Activated CD4-positive, alpha-beta T cell treated with anti-CD3 and anti-CD28 coated beads, Interleukin-2, Interleukin-4, amounts not matched to agents 100 ng/mL and 50 ng/mL, durations not matched to agents 16 hours and 8 hours (primary cell): ENCODE data around the gene LRRIQ4.
A peak's percentile ranks its signal among the peaks of the same experiment; 100 is the strongest.

Experiments used
- DNase-seq: peaks from one replicate; pipeline ENCODE4 v3.0.0-alpha.2; 2020; ENCODE audit warnings: low spot score

The LRRIQ4 gene

GRCh38 chr3:169809230-169809795 is 3.4 kb upstream of the LRRIQ4 start:
- no peak for DNase-seq

- DNase-seq, result peak; percentile 2
Observed at GRCh38 chr3:169811631-169812331, 889 bp upstream of the LRRIQ4 start.

- no peak for DNase-seq
Observed at GRCh38 chr3:169813278-169813677, 608 bp downstream of the LRRIQ4 start.

GRCh38 chr3:169813757-169814517 is 1.3 kb downstream of the LRRIQ4 start:
- DNase-seq, result peak; percentile 77

DNA sequence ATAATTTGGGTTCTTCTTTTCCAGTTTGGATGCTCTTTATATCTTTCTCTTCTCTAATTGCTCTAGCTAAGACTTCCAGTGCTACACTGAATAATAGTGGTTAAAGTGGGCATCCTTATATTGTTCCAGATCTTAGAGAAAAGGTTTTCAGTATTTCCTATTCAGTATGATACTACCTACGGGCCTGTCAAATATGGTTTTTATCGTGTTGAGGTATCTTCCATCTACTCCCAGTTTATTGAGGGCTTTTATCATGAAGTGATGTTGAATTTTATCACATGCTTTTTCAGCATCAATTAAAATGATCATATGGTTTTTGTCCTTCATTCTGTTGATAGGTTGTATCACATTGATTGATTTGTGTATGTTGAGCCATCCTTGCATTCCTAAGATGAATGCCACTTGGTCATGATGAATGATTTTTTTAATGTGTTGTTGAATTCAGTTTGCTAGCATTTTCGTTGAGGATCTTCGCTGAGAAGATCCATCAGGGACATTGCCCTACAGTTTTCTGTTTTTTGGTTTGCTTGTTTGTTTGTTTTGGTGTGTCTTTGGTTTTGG is 3.0 kb downstream of the LRRIQ4 start:
- no peak for DNase-seq

DNA sequence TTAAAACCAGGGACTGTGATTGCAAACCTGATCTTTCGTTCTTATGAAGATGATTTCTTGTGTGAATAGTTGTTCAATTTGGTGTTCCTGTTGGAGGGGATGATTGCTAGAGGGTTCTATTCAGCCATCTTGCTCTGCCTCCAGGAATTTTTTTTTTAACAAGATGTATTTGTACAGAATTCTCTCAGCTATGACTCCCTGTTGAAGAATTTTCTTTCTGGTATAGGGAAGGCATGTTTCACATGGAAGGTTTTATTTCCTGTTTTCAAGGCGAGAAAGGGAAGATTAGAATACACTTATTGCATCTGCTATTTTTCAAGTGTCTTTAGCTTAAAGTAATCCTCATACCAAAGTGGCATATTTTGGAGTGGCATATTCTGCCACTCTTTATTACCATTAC is 5.6 kb downstream of the LRRIQ4 start:
- no peak for DNase-seq

DNA sequence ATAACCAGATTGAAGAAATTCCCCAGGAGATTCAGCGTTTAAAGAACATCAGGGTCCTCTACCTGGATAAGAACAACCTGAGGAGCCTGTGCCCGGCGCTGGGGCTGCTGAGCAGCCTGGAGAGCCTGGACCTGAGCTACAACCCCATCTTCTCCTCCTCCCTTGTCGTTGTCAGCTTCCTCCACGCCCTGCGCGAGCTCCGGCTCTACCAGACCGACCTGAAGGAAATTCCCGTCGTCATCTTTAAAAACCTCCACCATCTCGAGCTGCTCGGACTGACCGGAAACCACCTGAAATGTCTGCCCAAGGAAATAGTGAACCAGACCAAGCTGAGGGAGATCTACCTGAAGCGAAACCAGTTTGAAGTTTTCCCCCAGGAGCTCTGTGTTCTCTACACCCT is 9.4 kb downstream of the LRRIQ4 start:
- DNase-seq, result no peak

GRCh38 chr3:169822540-169822939 is 9.9 kb downstream of the LRRIQ4 start:
- DNase-seq, result no peak

DNA sequence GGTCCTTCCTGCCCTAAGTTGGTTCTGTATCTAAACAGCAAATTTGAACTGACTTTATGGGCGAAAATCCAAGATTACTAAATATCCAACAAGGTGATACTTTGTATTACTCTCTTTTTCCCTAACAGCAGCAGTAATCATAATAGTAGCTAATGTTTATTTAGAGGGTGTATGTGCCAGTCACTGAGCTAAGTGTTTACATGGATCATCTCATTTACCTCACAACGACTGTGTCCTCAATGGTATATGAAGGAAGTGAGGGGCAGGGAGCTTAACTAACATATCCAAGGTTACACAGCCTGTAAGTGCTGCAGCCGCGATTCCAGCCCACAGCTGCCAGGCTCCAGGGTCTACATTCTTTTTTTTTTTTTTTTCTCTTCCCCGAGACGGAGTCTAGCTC is 10.3 kb downstream of the LRRIQ4 start:
- DNase-seq, result no peak

DNA sequence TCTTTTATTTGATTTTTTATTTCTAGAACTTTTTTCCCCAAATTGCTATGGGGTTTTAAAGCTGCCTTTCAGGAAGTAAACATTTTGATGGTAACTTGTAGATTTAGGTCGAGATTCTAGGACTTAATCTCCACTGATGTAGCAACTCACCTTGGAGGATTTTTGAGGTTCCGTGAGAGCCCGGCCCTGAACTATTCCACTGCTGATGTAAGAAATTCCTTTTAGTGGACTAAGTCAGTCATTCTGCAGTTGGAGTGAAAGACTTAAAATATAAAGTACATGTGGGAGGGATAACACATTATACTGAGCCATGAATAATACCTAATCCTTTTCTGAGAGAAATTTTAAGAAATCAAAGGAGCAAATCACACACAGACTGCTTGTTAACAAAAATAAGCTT is 12.6 kb downstream of the LRRIQ4 start:
- no peak for DNase-seq

DNA sequence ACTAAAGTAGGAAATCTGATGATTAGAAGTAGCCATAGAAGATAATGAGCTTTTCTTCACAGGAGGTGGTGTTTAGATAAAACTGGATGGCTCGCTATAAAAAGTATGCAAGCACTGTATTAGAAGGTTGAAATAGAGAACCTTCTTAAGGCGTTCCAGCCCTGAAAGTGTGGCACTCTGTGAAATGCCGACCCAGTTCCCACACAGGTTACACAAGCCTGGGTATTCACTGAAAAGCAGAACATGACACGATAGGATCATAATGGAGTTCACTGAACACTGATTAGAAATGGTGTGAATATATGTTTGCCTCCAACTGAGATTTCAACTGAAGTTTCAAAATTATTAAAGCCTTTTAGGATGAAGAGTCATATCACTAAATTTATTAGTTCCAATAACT is 15.0 kb downstream of the LRRIQ4 start:
- DNase-seq, result no peak

DNA sequence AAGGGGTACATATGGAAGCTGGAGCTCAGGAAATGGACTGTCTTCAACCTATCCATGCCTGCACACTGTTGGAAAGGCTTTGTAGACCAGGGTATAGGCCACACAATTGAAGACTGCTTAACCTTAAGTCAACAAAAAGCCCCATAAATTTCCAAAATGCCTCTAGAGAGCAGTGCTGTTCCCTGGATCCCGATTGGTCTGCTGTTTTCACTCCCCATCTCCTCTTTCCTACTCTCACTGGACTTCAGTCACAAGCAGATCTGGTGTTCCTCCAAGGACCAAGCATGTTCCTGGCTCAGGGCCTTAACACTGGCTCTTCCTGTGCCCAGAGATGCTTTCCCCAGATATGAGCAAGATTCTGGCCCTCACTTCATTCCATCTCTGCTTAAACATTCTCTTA is 22.9 kb downstream of the LRRIQ4 start:
- DNase-seq, result no peak

DNA sequence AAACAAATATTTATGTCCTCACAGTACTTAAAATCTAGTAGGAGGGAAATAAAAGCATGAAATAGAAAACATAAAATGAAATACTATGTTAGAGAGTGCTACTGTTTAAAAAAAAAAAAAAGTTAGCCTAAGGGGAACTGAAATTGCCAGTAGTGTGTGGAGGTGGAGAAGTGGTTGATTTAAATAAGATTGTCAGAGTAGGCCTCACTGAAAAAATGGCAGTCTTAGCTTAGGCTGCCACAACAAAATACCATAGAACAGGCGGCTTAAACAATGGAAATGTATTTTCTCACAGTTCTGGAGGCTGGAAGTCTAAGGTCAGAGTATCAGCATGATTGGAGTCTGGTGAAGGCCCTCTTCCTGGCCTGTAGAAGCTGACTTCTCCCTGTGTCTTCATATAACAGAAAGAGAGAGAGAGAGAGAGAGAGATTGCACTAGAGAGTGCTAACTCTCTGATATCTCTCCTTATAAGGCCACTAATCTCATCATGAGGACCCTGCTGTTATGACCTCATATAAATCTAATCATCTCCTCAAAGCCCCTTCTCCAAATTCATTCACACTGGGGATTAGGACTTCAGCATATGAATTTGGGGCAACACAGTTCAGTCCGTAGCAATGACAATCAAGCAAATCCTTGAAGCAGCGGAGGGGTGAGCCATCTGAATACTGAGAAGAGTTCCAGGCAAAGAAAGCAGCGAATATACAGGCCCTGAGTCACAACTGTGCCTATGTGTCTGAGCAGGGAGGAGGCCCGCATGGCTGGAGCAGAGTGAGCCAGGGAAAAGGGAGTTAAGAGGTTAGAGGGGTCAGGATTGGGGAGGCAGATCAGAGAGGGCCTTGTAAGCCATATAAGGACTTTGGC is 23.6 kb downstream of the LRRIQ4 start:
- DNase-seq, result no peak

DNA sequence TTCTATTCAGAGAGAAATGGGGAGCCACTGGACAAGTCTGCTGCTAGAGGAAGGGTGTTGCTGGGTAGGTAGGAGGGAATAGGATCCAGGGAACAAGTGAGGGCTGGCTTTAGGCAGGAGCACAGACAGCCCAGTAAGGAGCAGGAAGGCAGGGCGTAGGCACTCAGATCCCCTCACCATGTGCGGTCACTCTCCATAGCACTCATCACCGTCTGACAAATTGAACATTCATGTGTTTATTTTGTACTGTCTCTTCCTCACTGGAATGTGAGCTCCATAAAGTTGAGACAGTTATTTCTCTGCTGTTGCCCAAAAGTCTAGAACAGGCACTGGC is 24.2 kb downstream of the LRRIQ4 start:
- no peak for DNase-seq

DNA sequence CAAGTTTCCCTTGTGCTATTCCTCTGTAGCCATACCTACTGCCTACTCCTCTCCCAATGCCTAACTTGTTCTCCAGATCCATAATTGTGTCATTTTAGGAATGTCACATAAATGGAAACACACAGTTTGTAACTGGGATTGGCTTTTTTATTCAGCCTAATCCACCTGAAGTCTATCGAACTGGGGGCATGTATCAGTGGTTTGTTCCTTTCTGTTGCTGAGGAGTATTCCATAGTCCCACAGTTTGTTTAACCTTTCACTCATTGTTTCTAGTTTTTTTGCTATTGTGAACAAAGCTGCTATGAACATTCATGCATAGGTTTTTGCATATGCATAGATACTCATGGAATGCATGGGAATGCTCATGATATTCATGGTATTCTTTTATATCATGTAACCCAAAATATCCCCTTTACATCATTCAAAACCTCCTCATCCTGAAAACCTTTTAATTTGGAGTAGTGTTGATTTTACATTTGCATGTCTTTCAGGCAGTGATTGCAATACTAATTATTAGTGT is 25.9 kb downstream of the LRRIQ4 start:
- DNase-seq, result no peak

GRCh38 chr3:169841171-169841570 is 28.5 kb downstream of the LRRIQ4 start:
- no peak for DNase-seq

- DNase-seq, result no peak
Observed at GRCh38 chr3:169842960-169843359, 30.3 kb downstream of the LRRIQ4 start.

DNA sequence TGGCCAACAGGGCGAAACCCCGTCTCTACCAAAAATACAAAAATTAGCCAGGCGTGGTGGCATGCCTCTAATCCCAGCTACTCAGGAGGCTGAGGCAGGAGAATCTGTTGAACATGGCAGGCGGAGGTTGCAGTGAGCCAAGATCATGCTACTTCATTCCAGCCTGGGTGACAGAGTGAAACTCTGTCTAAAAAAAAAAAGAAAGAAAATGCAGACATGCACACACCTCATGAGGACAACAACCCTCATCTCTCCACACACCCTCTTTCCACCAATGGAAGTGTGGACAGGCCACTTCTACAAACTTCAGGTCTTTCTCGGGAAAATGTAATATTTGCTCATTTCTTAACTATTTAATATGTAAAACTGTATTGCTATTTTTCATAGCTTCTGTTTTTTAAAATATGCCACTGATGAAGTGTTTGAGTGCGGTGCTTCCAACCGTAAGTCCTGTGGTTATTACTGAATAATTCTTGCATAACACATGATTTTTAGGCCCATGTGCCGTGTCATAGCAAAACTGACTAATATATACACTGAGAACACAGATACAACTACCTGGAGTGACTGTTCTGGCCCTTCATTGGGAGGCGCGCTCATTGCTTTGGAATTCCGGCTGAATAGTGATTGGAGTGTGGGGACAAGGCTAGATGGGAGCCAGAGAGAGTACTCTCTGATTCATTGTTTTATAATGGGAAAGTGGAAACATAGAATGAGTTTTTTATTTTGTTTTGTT is 34.0 kb downstream of the LRRIQ4 start:
- no peak for DNase-seq

DNA sequence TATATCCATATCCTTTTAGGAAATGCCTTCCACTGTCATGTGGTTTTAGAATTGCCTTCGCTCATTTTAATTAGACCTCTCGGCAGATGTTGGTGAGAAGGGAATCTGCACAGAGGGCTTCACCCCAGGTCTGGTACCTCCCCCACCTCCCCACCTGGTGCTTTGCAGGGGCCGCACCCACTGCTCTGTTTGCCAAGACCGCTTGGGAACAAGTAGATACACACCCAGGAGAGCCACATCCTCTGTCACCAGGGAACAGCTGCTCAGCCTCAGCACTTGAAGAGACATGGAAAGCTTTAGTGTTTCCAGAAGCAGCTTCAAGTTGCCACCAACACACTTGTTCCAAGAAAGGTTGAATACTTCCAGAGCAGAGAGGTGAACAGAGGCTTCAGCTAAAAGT is 35.2 kb downstream of the LRRIQ4 start:
- DNase-seq, result no peak

GRCh38 chr3:169848741-169849140 is 36.1 kb downstream of the LRRIQ4 start:
- DNase-seq, result no peak

GRCh38 chr3:169850618-169851017 is 37.9 kb downstream of the LRRIQ4 start:
- no peak for DNase-seq
